ENCODE data around the gene TRIM44.
"Not testable (repeated sequence)": the region's sequence is repeated elsewhere in the genome, so short reads cannot be mapped to it uniquely, and the experiment has no call there.

TRIM44 gene

DNA sequence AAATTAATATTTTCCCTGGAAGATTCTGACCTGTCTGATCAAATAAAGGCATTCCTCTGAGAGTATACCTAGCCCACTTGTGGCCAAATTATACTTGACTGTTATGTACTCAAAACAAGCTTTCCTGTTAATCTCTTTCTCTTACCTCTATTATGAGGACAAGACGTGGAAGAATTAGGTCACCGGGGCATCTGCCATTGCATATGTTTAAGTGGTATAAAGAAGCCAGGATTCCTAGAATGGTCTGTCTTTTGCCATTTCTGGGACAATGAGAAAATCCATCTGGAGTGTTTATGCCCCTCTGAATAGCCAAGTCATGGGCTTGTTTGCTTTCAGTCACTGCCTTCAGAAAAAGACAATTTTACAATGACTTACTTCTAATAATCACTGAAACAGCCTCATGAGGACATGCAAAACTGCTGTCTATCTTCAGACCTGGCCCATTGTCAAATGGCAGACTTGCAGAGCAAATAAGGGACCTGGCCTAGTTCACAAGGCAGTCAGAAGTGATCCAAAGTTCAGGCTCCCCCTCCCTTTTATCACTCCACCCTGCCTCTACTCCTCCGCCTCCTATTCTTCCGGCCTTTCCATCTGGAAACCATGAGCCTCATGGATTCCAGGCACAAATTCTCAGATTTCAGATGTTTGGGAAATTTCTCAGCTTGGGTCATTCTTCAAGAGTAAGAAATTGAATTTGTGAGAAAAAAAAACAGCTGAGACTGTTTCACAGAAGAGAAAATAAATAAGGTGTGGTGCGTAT, 153.2 kb downstream of the TRIM44 start:
- no peak for DNase-seq (ENCODE audit: low read depth in 2 of 2)

DNA sequence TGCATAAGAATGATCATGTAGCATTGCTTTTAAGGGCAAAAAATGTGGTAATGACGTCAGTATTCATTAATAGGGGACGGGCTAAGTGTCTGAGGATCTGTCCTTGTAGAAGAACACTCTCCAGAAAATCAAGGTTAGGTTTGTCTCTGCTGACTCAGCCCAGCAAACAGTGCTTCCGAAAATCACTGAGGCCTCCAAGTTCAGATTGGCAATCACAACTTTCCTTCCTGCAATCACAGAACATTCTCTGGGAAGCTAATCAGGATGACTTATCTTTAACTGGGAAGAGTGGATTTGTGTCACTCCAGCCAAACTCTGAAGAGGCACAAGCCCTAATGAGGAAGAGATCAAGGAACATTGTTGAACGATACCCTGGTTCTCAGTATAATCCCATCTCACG, 158.0 kb downstream of the TRIM44 start:
- no peak for DNase-seq (ENCODE audit: low read depth in 2 of 2)

DNA sequence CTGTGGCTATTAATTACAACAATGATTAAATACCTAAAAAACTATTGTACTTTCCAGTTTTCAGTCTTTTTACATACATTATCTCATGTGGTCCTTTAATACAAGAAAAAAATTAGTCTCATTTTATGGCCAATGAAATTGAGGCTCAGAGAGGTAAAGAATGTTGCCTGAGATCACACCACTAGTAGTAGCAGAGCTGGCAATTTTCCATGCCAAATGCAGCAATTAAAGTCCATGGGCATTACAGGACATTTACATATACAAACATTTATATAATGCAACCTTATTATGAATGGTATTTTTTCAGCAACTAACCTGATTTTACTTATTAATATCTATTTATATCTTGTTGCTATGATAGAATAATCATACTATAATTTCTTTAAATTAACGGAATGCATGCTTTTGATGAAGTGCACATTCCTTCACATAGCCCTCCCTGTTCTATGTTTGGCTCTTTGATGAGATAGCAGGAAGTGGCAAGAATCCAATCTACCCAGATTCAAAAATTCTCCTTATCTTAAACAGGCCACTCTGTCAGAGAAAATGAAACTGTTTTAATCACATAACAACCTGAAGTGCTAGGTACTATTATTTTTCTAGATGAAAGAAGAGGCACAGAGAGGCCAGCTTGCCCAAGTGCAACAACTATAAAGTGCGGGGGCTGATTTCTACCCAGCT, 160.4 kb downstream of the TRIM44 start:
- DNase-seq (ENCODE audit: low read depth in 2 of 2), result no peak

DNA sequence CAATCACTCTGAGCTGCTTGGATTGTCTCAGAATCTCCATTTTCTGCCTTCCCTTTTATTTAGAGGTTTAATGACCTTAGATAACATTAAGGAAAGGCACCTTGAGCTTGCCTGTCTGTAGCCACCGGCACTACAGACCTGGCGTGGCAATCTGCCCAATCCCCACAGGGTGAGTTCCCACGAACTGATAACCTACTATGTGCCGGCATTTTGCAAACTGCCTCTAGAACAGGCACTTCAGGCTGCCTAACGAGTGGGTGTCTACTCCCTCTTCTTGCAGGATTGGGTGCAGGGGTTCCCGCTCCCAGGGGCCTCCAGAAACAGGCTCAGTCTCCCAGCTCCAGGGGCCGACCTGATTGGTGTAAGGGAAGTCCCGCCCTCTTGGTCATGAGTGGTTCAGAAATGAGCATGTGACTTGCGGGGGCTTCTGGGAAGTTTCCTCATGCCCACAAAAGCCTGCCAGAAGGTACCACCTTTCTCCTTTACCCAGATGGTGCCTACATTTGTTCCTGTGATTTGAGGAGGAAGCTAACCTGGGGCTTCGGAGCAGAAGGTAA, 161.2 kb downstream of the TRIM44 start:
- no peak for DNase-seq (ENCODE audit: low read depth in 2 of 2)

DNA sequence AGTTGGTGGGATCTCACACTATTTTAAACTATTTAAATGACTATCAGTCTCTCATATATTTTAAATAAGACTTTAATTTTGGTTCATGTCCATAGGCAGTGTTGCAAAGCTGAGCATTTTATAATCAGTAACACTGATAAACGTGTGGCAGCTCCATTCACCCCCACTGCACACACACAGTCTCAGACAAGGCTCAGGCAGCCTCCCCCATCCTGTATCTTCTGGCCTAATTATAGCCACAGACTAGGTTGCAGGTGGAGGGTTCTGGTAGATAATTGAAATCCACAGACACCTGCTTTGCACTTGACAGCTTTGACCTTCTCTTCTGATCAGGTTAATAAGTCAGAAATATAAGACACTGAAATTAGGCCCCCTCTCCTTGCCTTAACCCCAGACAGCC, 162.8 kb downstream of the TRIM44 start:
- no peak for DNase-seq (ENCODE audit: low read depth in 2 of 2)

DNA sequence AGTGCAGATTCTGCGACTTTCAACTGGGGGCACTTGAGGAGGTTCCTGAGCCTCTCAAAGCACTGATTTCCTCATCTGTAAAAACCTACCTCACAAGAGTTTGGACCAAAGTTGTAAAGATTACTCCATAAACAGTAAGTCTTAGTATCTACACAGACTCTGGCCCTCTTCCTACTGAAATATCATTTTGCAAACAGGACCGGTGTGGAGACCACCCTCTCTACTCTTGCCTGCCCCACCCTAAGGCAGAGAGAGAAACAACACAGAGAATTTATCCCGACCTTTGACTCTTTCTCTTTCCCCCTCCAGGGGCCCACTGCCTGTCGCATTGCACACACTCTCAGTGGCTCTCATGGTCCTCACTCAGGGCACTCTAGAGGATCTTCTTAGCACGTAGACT, 163.4 kb downstream of the TRIM44 start:
- no peak for DNase-seq (ENCODE audit: low read depth in 2 of 2)

DNA sequence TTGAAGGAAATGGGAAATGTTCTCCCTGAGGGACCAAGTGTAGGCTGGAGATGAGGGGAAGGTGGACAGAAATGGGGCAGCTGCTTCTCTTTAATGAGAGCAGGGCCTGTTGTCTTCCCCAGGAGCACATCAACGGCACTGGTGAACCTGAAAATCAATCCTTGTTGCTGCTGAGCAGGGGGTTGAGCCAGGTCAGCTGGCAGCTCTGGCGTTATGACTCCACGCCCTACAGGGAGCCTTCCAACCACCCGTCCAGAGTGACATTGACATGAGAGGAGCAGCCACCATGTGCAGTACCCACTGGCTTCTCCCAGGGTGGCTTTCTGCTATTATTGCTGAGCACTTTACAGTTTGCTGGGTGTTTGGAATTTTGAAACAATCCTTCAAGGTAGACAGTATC, 164.4 kb downstream of the TRIM44 start:
- DNase-seq (ENCODE audit: low read depth in 2 of 2), result no peak

DNA sequence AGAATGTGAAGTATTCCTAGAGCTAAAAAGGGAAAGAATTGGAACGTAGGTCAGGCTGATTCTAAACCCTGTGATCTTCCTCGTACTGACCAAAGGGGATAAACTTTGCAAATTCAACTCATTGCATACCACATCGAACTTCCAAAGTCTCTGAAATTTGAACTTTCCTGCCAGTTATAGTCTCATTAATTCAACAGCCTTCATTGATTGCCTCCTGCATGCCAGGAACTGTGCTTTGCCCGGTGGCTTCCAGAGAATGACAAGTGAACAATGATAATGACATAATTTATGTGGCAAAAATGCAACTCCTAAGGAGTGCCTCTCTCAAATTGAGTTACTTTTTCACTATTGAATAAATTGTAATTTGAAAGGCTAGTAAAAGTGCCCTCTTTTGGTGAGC, 173.6 kb downstream of the TRIM44 start:
- no peak for DNase-seq (ENCODE audit: low read depth in 2 of 2)

DNA sequence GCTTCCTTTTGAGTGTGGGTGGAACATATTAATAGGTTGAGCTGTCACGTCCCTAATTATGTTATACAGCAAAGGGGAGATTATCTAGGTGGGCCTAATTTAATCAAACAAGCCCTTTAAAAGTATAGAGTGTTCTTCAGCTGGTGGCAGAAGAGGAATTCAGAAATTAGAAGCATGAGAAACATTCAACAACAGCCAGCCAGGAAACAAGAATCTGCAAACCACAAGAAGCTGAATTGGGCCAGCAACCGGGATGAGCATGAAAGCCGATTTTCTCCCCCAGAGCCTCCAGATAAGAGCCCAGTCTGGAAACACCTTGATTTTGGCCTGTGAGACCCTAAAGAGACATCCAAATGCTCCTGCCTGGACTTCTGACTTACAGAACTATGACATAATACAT, 175.5 kb downstream of the TRIM44 start:
- DNase-seq (ENCODE audit: low read depth in 2 of 2), result no peak

DNA sequence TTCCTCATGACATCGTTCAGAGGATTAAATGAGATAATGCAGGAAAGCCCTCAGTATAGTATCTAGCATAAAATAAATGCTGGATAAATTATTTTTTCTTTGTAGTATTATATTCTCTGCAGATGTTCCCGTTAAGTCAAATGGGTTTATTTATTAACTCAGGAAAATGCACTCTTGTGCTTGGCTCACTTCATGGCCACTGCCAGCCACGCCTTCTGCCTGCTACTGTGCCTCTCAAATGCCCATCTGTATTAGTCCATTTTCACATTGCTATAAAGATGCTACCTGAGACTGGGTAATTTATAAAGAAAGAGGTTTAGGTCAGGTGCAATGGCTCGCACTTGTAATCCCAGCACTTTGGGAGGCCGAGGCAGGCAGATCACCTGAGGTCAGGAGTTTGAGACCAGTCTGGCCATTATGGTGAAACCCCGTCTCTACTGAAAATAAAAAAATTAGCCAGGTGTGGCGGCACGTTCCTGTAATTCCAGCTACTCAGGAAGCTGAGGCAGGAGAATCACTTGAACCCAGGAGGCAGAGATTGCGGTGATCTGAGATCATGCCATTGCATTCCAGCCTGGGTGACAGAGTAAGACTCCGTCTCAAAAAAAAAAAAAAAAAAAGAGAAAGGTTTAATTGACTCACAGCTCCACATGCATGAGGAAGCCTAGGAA, 176.3 kb downstream of the TRIM44 start:
- not testable (repeated sequence) for DNase-seq (ENCODE audit: low read depth in 2 of 2)

DNA sequence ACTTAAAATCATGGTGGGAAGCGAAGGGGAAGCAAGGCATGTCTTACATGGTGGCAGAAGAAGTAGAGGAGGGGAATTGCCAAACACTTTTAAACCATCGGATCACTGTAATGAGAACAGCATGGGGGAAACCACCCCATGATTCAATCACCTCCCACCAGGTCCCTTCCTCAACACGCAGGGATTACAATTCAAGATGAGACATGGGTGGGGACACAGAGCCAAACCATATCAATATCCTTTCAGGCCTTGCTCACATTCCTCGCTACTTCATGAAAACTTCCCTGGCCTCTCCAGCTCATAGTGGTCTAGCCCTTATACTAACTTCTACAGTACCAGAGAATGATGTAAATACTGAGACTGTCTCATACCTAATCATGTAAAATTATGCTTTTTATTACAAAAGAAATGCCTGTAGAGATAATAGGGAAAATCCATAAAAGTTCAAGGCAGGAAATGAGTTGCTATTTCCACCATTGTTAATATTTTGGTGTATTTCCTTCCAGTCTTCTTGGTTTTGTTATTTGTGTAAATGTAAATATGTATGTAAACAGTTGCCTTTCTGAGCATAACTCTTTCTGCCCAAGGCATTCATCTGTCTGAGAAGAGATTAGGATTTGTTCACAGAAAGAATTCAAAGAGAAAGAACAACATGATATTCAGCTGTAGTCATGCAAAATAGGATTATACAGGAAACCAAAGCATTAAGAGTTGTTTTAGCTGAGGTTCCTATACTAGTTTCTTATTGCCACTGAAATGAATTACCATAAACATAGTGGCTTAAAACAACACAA, 177.0 kb downstream of the TRIM44 start:
- DNase-seq (ENCODE audit: low read depth in 2 of 2), result no peak

DNA sequence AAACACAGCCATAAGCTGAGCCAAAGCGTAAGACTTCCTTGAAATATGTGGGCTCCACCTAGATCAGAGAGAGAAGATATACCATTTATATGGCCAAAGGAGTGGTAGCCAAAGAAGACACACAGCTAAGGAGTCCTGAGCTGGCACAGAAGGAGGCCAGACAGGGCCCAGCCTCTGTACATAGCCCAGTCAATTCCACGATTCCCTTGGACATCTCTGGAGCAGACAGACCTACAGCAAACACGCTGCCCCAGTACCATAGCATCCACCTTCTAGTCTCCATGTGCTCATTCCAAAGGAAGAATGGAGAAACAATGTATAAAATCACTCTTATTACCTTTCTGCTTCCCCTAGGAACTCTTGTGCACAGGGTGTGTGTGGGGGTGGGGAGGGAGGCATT, 179.2 kb downstream of the TRIM44 start:
- no peak for DNase-seq (ENCODE audit: low read depth in 2 of 2)

DNA sequence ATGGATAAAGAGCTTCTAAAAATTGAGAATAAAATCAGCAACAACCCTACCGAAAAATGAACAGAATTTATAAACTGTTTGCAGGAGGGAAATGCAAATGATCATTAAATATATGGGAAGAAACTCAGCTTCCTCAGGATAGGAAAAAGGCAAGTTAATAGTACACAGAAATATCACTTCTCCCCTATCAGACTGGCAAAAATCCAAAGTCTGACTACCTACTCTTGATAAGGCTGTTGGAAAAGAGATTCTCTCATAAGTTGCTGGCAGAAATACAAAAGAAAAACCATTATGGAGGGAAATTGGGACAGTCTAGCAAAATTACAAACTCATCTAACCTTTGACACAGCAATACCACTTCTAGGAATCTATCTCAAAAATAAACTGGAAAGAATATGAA, 180.4 kb downstream of the TRIM44 start:
- no peak for DNase-seq (ENCODE audit: low read depth in 2 of 2)

DNA sequence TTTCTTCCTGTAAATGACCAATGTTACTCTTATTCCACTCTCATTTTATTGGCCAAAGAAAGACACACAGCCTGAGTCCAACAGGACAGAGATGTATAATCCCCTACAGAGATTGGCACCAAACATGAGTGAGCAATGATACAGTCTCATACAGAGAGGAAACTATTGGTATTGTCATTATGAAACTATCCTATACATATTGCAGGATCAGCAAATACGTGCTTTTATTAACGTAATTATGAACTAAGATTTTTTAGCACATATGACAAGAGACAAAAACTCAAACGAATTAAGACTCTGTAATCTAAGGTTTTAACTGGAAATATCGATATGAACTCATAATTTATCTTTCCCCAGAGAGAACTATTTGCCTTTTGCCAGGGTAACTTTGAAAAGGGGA, 182.0 kb downstream of the TRIM44 start:
- no peak for DNase-seq (ENCODE audit: low read depth in 2 of 2)

DNA sequence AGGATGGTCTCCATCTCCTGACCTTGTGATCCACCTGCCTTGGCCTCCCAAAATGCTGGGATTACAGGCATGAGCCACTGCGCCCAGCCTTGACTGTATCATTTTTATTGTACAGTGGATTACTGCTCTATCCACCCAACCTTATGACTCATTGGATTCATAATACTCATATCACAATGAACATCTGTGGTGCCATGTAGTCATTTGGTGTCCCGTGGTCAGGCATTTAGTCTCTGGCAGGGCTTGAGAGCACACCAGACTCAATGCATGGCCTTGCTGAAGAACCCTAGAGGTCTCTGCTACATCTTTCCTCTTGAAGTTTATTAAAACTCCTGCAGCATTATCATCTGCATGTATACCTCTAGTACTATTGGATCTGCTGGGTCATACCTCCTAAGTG, 183.3 kb downstream of the TRIM44 start:
- no peak for DNase-seq (ENCODE audit: low read depth in 2 of 2)

DNA sequence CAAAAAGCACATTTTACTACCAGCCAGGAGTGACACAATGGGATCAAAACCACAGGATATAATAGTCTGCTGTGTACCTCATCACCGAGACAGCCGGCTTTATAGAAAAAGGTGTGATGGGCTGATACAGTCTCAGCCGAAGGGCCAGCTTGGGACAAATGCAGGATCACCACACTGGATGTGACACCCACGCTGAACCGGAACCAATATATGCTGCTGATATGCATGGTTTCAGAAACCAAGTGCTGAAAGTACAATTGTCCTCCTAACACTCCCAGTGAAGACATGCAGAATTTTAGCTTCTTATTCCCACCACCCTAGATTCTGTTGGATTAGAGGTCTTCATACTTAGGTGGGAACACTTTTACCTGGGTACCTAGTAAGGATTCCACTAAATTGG, 184.3 kb downstream of the TRIM44 start:
- no peak for DNase-seq (ENCODE audit: low read depth in 2 of 2)

DNA sequence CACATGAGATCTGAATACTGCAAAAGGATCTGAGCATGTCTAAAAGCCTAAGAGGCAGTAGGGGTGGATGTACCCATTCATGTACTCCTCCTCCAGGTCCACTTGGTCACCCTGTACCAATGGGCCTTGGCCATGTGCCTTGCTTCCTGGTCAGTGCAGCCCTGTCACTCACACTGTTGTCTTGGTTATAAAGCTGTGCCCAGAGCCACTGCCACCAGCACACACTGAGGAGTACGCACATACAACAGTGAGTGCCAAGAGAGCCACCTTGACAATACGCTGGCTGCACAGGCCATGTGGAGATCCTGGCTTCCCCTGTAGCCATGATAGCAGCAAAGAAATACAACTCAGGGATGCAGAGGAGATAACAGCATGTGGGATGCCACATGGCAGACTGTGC, 184.9 kb downstream of the TRIM44 start:
- DNase-seq (ENCODE audit: low read depth in 2 of 2), result no peak

DNA sequence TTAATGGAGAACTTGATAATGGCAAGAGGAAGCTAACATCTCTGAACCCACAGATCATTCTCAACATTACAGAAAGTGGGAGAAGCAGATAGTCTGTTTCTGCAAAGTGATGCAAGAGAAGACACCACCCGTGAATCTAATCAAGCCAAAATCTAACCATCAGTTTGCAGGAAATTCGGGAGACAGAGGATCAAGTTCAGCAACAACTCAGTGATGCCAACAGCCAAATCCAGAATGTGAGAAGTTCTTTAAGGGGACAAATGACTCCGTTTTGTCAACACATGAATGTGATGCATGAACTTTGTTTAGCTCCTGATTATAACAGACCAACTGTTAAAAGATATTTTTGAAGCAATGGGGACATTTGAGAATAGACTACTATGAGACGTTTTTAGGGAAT, 186.0 kb downstream of the TRIM44 start:
- no peak for DNase-seq (ENCODE audit: low read depth in 2 of 2)

DNA sequence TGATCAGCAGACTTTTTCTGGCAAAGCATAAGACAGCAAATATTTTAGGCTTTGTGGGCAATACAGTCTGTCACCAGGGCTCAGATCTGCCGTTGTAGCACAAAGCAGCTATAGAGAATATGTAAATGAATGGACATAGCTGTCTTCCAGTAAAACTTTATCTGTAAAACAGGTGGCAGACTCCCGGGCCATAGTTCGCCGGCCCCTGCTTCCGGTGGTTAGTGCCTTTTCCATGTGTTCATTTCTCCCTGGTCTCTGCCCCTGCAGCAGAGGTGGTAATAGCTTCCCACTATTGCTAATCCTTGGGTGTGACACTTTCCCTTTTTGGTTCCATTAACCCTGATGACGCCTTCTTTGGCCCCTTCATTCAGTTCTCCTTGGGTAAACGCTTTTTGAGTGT, 187.6 kb downstream of the TRIM44 start:
- no peak for DNase-seq (ENCODE audit: low read depth in 2 of 2)

DNA sequence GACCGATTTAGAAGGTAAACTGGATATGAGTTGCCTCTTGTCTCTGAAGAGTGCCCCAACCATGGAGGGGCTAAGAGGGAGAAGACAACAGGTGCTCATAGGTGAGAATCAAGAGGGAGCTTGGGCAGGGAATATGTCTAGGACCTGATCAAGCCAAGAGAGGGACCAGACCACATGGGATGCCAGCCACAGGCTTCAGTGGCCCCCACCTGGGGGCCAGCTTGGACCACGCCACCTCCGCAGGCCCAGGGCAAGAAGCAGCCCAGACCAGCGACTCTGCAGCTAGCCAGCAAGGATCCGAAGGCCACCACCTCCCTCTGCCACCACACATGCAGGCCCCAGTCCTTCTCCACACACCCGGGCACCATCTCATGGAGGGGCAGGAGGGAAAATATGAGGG, 188.8 kb downstream of the TRIM44 start:
- no peak for DNase-seq (ENCODE audit: low read depth in 2 of 2)

DNA sequence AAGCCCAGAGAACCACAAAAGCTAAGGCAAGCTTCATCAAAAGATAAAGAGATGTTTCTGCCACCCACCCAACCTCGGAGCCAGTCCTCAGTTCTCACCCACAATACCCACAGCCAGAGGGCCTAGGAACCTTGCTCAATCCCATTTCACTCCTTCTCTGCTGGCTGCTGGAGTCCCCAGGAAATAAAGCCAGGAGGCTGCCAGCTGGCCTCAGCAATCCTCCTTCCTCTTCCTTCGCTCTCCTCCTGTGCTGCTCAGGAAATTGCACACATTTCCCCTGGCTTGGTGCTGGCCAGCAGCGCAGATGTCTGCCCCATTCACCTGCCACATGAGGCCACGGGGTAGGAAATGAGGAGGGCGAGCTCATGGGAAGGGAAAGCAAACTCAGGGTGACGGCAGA, 189.5 kb downstream of the TRIM44 start:
- no peak for DNase-seq (ENCODE audit: low read depth in 2 of 2)

DNA sequence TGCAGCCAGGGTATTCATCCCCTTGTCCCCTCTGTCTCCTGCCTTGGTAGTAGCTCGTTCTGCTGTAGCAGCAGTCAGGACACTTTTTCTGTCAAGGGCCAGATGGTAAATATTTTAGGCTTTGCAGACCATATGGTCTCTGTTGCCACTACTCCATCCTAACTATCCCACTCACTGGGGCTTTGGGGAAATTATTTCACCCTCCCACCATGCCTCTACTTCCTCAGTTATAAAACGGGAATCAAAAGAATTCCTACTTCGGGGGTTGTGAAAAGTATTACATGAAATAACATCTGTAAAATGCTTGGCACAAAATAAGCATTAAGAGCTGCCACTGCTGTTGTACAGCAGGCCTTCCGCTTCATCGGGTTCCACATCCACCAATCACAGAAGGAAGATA, 191.4 kb downstream of the TRIM44 start:
- no peak for DNase-seq (ENCODE audit: low read depth in 2 of 2)

Data from stimulated activated CD8-positive, alpha-beta memory T cell treated with anti-CD3 and anti-CD28 coated beads, Interleukin-2, amount 100 ng/mL, for 48 hours (primary cell).